ENCODE measurements around the gene SSC5D.

SSC5D gene

DNA sequence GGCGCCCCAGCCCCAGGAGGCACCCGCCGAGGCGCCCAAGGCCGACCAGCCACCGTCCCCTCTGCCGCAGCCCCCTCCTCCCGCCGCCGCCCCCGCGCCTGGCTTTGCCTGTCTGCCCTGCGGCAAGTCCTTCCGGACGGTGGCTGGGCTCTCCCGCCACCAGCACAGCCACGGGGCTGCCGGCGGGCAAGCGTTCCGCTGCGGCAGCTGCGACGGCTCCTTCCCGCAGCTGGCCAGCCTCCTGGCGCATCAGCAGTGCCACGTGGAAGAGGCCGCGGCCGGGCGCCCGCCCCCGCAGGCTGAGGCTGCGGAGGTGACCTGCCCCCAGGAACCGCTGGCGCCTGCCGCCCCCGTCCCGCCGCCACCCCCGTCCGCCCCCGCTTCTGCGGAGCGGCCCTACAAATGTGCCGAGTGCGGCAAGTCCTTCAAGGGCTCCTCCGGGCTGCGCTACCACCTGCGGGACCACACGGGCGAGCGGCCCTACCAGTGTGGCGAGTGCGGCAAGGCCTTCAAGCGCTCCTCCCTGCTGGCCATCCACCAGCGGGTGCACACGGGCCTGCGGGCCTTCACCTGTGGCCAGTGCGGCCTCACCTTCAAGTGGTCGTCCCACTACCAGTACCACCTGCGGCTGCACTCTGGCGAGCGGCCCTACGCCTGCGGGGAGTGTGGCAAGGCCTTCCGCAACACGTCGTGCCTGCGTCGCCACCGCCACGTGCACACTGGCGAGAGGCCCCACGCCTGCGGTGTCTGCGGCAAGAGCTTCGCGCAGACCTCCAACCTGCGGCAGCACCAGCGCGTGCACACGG, 5.9 kb upstream of the SSC5D start:
- Histone ChIP-seq H3K36me3 (replicated peaks) (peaks cover 9% of the 10 kb centered on the region), H3K27ac (no peak overlapping the region), H3K27me3 (replicated peaks) (no peaks in the 10 kb centered on the region), H3K4me3 (ENCODE audit: low read depth, low read length) (no peak overlapping the region)
- TF ChIP-seq, protein P1, sequence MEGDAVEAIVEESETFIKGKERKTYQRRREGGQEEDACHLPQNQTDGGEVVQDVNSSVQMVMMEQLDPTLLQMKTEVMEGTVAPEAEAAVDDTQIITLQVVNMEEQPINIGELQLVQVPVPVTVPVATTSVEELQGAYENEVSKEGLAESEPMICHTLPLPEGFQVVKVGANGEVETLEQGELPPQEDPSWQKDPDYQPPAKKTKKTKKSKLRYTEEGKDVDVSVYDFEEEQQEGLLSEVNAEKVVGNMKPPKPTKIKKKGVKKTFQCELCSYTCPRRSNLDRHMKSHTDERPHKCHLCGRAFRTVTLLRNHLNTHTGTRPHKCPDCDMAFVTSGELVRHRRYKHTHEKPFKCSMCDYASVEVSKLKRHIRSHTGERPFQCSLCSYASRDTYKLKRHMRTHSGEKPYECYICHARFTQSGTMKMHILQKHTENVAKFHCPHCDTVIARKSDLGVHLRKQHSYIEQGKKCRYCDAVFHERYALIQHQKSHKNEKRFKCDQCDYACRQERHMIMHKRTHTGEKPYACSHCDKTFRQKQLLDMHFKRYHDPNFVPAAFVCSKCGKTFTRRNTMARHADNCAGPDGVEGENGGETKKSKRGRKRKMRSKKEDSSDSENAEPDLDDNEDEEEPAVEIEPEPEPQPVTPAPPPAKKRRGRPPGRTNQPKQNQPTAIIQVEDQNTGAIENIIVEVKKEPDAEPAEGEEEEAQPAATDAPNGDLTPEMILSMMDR (IDR thresholded peaks at IDR 0.05; ENCODE audit: low read depth, low read length, missing control alignments) = no peak
- in situ Hi-C loops (cut with HindIII; ENCODE audit: low pct_ligation_motif_present, low sequenced_read_pairs) = no loop called here
- DNase-seq = no peak

DNA sequence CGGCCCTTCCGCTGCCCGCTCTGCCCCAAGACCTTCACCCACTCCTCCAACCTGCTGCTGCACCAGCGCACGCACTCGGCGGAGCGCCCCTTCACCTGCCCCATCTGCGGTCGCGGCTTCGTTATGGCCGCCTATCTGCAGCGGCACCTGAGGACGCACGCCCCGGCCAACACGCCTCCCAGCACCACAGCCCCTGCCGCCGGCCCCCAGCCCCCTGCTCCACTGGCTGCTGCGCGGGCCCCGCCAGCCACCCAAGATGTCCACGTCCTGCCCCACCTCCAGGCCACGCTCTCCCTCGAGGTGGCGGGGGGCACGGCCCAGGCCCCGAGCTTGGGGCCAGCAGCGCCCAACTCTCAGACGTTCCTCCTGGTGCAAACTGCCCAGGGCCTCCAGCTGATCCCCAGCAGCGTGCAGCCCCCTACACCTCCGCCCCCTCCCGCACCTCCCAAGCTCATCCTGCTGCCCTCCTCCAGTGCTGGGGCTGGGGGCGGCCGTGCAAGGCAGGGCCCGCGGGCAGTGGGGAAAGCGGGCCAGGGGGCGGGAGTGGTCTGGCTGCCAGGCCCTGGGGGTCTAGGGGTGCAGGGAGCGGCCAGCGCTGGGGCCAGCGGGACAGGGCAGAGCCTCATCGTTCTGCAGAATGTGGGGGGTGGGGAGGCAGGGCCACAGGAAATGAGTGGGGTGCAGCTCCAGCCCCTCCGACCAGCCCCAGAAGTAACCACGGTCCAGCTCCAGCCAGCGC, 5.1 kb upstream of the SSC5D start:
- no peak overlapping the region for H3K4me3 ChIP-seq (ENCODE audit: low read depth, low read length)
- no peak for DNase-seq
- no peak overlapping the region for H3K27ac ChIP-seq
- in situ Hi-C loops (cut with HindIII; ENCODE audit: low pct_ligation_motif_present, low sequenced_read_pairs) = no loop called here
- TF ChIP-seq, protein P1 (IDR thresholded peaks at IDR 0.05; ENCODE audit: low read depth, low read length, missing control alignments) = no peak
- peaks cover 9% of the 10 kb centered on the region for H3K36me3 ChIP-seq (replicated peaks)
- H3K27me3 ChIP-seq (replicated peaks) = no peaks in the 10 kb centered on the region

DNA sequence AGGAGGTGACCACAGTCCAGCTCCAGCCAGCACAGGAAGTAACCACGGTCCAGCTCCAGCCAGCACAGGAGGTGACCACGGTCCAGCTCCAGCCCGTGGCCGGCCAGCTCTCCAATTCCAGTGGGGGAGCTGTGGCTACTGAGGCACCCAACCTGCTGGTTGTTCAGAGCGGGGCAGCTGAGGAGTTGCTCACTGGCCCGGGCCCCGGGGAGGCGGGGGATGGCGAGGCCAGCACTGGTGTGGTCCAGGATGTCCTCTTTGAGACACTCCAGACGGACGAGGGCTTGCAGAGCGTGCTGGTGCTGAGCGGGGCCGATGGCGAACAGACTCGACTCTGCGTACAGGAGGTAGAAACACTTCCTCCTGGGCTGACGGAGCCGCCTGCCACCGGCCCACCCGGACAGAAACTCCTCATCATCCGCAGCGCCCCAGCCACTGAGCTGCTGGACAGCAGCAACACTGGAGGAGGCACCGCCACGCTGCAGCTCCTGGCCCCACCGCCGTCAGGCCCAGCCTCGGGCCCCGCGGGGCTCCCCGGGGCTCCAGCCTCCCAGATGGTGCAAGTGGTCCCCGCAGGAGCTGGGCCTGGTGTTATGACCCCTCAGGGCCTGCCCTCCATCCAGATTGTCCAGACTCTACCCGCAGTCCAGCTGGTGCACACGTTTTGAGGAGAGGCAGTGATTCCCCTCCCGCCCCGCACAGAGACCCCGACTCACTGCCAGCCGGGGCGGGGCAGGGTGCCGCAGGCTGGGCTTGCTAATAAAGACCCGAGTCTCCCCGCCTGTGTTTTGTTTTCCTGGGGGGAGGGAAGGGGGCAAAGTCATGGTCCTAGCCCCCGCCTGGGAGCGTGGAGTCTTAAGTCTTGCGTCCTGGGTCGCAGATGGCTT, 4.3 kb upstream of the SSC5D start:
- H3K4me3 ChIP-seq (ENCODE audit: low read depth, low read length) = peak overlapping the region; percentile 68
- peaks cover 9% of the 10 kb centered on the region for H3K36me3 ChIP-seq (replicated peaks)
- TF ChIP-seq, protein P1 (IDR thresholded peaks at IDR 0.05; ENCODE audit: low read depth, low read length, missing control alignments) = no peak
- H3K27me3 ChIP-seq (replicated peaks) = no peaks in the 10 kb centered on the region
- in situ Hi-C loops (cut with HindIII; ENCODE audit: low pct_ligation_motif_present, low sequenced_read_pairs) = no loop called here
- DNase-seq = no peak
- H3K27ac ChIP-seq = no peak overlapping the region

DNA sequence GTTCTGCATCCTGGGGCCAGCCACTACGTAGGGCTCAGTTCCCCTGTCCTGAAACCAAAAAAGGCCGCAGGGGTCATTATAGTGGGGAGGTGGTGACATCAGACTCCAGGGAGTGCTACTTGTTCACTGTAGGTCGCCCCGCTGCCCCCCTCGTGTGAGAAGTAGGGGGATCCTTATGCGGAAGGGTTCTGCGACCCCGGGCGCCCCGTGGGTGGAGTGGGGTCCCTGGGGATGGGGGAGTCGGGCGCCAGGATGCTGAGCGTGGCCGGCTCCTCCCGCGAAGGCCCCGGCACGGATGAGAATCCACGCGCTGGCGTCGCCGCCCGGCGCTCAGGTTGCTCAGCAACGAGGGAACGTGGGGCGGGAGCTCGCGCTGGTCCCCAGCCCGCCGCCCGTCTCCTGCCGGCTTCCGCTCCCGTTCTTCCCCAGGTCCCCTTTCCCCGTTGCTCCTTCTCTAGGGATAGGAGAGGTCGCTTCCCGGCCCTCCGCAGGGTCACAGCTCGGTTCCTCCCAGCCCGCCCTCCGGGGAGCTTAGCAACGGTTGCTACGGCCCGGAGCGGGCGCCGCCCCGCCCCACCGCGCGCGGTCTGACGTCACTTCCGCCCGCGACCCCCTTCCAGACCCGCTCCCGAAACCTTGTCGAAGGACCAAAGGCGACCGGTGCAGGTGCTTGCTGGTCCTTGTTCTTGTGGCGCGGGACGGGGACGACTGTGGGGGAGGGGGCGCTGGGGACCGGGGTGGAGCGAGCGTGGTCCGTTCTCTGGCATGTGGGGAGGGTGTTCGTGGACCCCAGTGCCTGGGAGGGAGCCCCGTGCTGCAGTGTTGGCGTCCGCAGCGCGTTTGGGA, 3.4 kb upstream of the SSC5D start, which contains the start of gene NAT14:
Gene NAT14 (plus strand): TSS at position 596 of the 846 bp plus-strand sequence. CDS start 521 bp downstream, outside the sequence.
- peak within 1 kb of the TSS; percentile 57 for H3K27ac ChIP-seq
- H3K4me3 ChIP-seq (ENCODE audit: low read depth, low read length) = peak within 1 kb of the TSS; percentile 68
- no peak for DNase-seq
- TF ChIP-seq, protein P1 (IDR thresholded peaks at IDR 0.05; ENCODE audit: low read depth, low read length, missing control alignments) = no peak
- H3K36me3 ChIP-seq (replicated peaks) = peaks cover 9% of the 10 kb centered on the region
- no peaks in the 10 kb centered on the region for H3K27me3 ChIP-seq (replicated peaks)
- in situ Hi-C loops (cut with HindIII; ENCODE audit: low pct_ligation_motif_present, low sequenced_read_pairs) = no loop called here
